Kidney (tissue), 14 donors: ENCODE results near the gene SLAMF7. TPM values are rescaled to one million over a fixed set of nuclear protein-coding genes. Genes with fewer than 3 reads are reported as not detected.
"Not testable (repeated sequence)": the region's sequence is repeated elsewhere in the genome, so short reads cannot be mapped to it uniquely, and the experiment has no call there.

Experiments used
- DNase-seq, 5 donors: peaks; one replicate each; pipeline ENCODE4 v3.0.0-alpha.2; 2013 to 2020
- FAIRE-seq: peaks from 2 replicates; lab custom pipeline; 2012; peaks lifted over from hg19 to GRCh38; lab: Jason Lieb, UNC
- H3K27ac ChIP-seq, 2 donors: one replicate each; pipeline ENCODE4 v1.7.0; 2013; ENCODE audit warnings: low read depth in 2 of 2, low read length in 2 of 2, inconsistent platforms in 1 of 2
- H3K27me3 ChIP-seq: one replicate; pipeline ENCODE4 v1.7.1; 2013; ENCODE audit warnings: low read length, inconsistent platforms; ENCODE audit not compliant: control insufficient read depth, insufficient read depth
- H3K36me3 ChIP-seq, 3 donors: one replicate each; pipeline versions ENCODE4 v1.7.0 to v1.7.1; 2013; ENCODE audit warnings: low read length in 3 of 3, control low read depth in 1 of 3, inconsistent platforms in 1 of 3; ENCODE audit not compliant: insufficient read depth in 3 of 3, control insufficient read depth in 2 of 3
- H3K4me1 ChIP-seq, 3 donors: one replicate each; pipeline versions ENCODE4 v1.7.0 to v1.7.1; 2013; ENCODE audit warnings: low read length in 3 of 3, inconsistent platforms in 1 of 3, low read depth in 1 of 3; ENCODE audit not compliant: control insufficient read depth in 2 of 3, insufficient read depth in 2 of 3
- H3K4me3 ChIP-seq, 3 donors: one replicate each; pipeline versions ENCODE4 v1.7.0 to v1.8.1; 2013; ENCODE audit warnings: low read length in 3 of 3, control low read depth in 1 of 3, inconsistent platforms in 1 of 3
- H3K9ac ChIP-seq, 3 donors: one replicate each; pipeline versions ENCODE4 v1.7.0 to v1.7.1; 2013; ENCODE audit warnings: low read length in 3 of 3, control low read depth in 1 of 3, inconsistent platforms in 1 of 3
- H3K9me3 ChIP-seq, 3 donors: one replicate each; pipeline versions ENCODE4 v1.7.0 to v1.7.1; 2013; ENCODE audit warnings: low read length in 3 of 3, control low read depth in 1 of 3, inconsistent platforms in 1 of 3; ENCODE audit not compliant: control insufficient read depth in 2 of 3, insufficient read depth in 1 of 3
- intact Hi-C: fragments of 100-400 bp; cut with DNase I; formaldehyde crosslinking; loops from one replicate; pipeline ENCODE4 v1.11.1; 2022
- polyA plus RNA-seq: library from polyadenylated mRNA; stranded (reverse); fragments of 350-450 nt; fragmentation: Illumina TruSeq; extraction: RNeasy Lipid Tissue Mini Kit (QIAGEN cat#74804); gene quantifications from one replicate; pipeline ENCODE4 v1.2.3, GENCODE V29; 2014; ENCODE audit warnings: low read depth, low replicate concordance; ENCODE audit not compliant: insufficient read depth
- total RNA-seq: library from RNA; stranded (reverse); fragmentation: NEBNext Ultra II Directional; extraction: Animal tissue kit (Norgen Biotek cat#: 25700); gene quantifications from one replicate; pipeline ENCODE4 v1.2.1, GENCODE V29; 2021
- TF ChIP-seq, protein P1 (sequence below): IDR thresholded peaks from 3 replicates; pipeline ENCODE4 v1.5.1; 2012; ENCODE audit warnings: mild to moderate bottlenecking, moderate library complexity, borderline replicate concordance; ENCODE audit not compliant: insufficient read depth; ENCODE audit errors: extremely low read depth
- donor health status: control.
- donor health status: control.
- donor health status: control.
- donor health status: control.
- donor health status: control.
- donor health status: DM: yes; HTN: yes; CAD: no.
- donor health status: Normal renal cell carcinoma (clear cell type).

SLAMF7 gene
- total and polyA plus RNA-seq, 2 donors from 2014 or later = 0.65 to 13.9 TPM

DNA sequence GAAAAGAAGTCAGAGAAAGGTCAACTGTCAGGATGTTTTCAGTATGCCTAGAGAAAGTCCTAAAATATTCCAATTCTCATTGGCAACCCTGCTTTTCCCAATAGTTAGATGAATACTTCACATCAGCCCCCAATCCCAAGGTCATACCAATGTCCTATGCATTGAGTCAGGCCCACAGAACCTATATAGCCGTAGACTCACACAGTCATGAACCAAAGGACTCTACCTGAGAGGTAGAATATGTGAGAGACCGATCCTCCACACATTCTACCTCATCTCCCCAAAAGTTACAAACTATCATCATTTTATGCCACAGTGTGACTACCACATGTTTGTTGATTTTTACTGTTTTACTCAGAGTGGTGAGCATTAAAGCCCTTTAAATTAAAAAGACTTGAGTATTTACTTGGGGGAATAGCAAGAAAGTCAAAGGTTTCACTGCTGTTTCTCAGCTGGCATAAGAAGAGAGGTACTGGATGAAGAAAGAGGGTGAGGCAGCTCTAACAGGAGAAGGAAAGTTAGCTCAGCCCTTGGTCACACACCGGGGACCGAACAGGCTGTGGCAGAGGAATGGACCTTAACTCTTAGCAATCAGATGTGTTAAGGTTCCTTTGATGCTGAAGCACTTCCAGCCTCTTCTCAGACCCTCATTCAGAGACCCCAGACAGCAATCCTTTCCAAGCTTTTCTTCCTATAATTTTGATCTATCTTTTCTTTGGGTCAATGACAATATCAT, 28.4 kb upstream of the SLAMF7 start:
- H3K27ac ChIP-seq = no peak overlapping the region
- intact Hi-C loops = no loop called here
- no peak for FAIRE-seq

DNA sequence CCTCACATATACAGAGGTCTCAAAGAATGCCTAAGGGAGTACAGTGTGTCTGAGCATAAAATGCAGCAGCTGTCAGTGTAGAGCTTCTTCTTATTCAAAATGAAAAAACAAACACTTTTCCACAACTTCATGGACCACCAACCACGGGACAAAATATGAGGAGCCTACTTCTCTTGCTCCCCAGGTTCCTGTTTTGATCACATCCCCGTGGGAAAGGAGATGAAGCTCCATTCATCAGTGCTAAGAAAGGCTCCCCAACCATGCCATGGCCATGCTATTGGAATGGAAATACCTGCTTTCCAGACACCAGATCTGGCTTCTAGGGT, 27.8 kb upstream of the SLAMF7 start:
- Histone ChIP-seq H3K27me3 (no peaks in the 10 kb centered on the region), H3K36me3 (no peaks in the 10 kb centered on the region), H3K27ac (no peak overlapping the region), H3K9ac (no peak overlapping the region), H3K9me3 (no peaks in the 10 kb centered on the region), H3K4me1 (no peaks in the 10 kb centered on the region), H3K4me3 (no peak overlapping the region)
- FAIRE-seq = no peak
- intact Hi-C loops = no loop called here
- TF ChIP-seq, protein P1, sequence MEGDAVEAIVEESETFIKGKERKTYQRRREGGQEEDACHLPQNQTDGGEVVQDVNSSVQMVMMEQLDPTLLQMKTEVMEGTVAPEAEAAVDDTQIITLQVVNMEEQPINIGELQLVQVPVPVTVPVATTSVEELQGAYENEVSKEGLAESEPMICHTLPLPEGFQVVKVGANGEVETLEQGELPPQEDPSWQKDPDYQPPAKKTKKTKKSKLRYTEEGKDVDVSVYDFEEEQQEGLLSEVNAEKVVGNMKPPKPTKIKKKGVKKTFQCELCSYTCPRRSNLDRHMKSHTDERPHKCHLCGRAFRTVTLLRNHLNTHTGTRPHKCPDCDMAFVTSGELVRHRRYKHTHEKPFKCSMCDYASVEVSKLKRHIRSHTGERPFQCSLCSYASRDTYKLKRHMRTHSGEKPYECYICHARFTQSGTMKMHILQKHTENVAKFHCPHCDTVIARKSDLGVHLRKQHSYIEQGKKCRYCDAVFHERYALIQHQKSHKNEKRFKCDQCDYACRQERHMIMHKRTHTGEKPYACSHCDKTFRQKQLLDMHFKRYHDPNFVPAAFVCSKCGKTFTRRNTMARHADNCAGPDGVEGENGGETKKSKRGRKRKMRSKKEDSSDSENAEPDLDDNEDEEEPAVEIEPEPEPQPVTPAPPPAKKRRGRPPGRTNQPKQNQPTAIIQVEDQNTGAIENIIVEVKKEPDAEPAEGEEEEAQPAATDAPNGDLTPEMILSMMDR = no peak
- no peak for DNase-seq

More for the DNA sequence above, 28.4 kb upstream of the SLAMF7 start:
- Histone ChIP-seq H3K9ac (no peak overlapping the region), H3K27me3 (no peaks in the 10 kb centered on the region), H3K4me3 (no peak overlapping the region), H3K4me1 (no peaks in the 10 kb centered on the region), H3K9me3 (no peaks in the 10 kb centered on the region), H3K36me3 (no peaks in the 10 kb centered on the region)
- DNase-seq = no peak
- TF ChIP-seq, protein P1 = no peak

DNA sequence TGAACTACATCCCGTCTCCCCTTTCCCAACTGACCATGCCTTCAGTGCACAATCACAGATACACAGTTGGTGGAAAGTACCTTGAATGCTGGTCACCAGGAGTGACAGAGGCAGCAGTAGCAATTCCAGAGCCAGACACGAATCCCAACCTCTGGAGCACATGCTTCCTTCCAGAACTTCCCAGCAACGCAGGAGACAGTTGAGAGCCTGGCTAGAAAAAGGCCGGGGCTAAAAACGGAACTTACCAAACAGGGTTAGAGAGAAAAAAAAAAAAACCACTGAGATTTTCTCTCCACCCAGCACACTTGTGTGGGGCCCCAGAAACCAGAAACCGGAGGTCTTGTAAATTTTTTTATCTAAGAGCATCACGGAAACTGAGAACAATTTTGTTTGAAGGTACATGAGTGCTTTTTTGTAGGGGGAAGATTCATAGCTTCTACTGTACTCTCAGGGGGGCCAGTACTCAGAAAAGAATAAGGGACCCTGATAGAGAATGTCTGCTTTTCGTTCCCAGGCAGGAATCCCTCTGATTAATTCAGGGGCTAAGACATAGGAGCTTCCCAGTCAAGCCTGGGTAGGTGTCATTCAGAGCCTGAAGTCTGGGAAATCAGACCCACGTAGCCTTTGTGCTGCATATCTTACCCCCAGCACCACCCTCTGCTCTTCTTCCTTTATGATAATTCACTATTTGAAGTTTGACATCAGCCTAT, 27.3 kb upstream of the SLAMF7 start, which contains the start of gene CD48:
Gene CD48 (minus strand): TSS at position 221 of the 710 bp plus-strand sequence. CDS start 59 bp downstream, at position 162.
- H3K27ac ChIP-seq = no peak within 1 kb of the TSS
- no peaks in the 10 kb centered on the region for H3K9me3 ChIP-seq
- H3K9ac ChIP-seq = no peak within 1 kb of the TSS
- intact Hi-C loops = no loop called here
- TF ChIP-seq, protein P1 = no peak
- FAIRE-seq (no peak), DNase-seq (peak in 1 of 5 donors; percentile 8)
- H3K36me3 ChIP-seq = no peaks in the 10 kb centered on the region
- no peaks in the 10 kb centered on the region for H3K4me1 ChIP-seq
- H3K27me3 ChIP-seq = no peaks in the 10 kb centered on the region
- H3K4me3 ChIP-seq = no peak within 1 kb of the TSS

DNA sequence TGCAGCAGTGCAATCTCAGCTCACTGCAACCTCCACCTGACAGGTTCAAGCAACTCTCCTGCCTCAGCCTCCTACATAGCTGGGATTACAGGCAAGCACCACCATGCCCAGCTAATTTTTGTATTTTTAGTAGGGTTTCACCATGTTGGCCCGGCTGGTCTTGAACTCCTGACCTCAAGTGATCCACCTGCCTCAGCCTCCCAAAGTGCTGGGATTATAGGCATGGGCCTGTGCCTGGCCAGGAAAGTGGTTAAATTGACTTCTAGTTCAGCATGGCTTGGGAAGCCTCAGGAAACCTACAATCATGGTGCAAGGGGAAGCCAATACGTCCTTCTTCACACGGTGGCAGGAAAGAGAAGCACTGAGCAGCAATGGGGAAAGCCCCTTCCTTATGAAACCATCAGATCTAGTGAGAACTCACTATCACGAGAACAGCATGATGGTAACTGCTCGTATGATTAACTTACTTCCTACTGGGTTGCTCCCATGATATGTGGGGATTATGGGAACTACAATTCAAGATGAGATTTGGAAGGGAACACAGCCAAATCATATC, 26.4 kb upstream of the SLAMF7 start:
- DNase-seq, FAIRE-seq, H3K4me3 ChIP-seq, intact Hi-C loops, H3K9me3 ChIP-seq, H3K9ac ChIP-seq, H3K27me3 ChIP-seq, H3K36me3 ChIP-seq, H3K4me1 ChIP-seq, H3K27ac ChIP-seq: not testable (repeated sequence)
